Fibroblast of pulmonary artery (primary cell): Measurements from ENCODE around the gene LAMA3.
A peak's percentile ranks its signal among the peaks of the same experiment; 100 is the strongest.

Source experiments
- DNase-seq: peaks from one replicate; pipeline ENCODE4 v3.0.0-alpha.2; 2010; ENCODE audit warnings: low read depth
- H3K4me3 ChIP-seq: replicated peaks from 2 replicates; pipeline ENCODE4 v1.5.1; 2011; ENCODE audit warnings: low read depth, mild to moderate bottlenecking, control low read depth, low read length, moderate library complexity
- CTCF ChIP-seq: IDR thresholded peaks from 2 replicates; pipeline ENCODE4 v1.5.1; 2011; ENCODE audit warnings: mild to moderate bottlenecking, control low read depth, low read length, inconsistent platforms; ENCODE audit errors: missing control alignments

Gene LAMA3

GRCh38 chr18:23859466-23860336 is 170.4 kb downstream of the LAMA3 start:
- no peak overlapping the region for H3K4me3 ChIP-seq
- no peak for TF ChIP-seq CTCF
- no peak for DNase-seq

- TF ChIP-seq CTCF: no peak
- no peak overlapping the region for H3K4me3 ChIP-seq
- no peak for DNase-seq
These were observed 172.1 kb downstream of the LAMA3 start for GRCh38 chr18:23861326-23861725.

- no peak overlapping the region for H3K4me3 ChIP-seq
- TF ChIP-seq CTCF: no peak
- DNase-seq: peak; percentile 66
These were observed 172.7 kb downstream of the LAMA3 start for GRCh38 chr18:23861805-23862470.

- DNase-seq: no peak
These were observed 175.4 kb downstream of the LAMA3 start for GRCh38 chr18:23864624-23865023.

GRCh38 chr18:23867006-23867405 is 177.8 kb downstream of the LAMA3 start:
- TF ChIP-seq CTCF: no peak
- no peak overlapping the region for H3K4me3 ChIP-seq
- DNase-seq: no peak

More at GRCh38 chr18:23864624-23865023, 175.4 kb downstream of the LAMA3 start:
- H3K4me3 ChIP-seq: no peak overlapping the region
- TF ChIP-seq CTCF: no peak

- no peak for DNase-seq
- no peak for TF ChIP-seq CTCF
- H3K4me3 ChIP-seq: no peak overlapping the region
These were observed 179.0 kb downstream of the LAMA3 start for GRCh38 chr18:23868136-23868785.
